Measurements from ENCODE around the gene MPP3. TPM values are rescaled to one million over a fixed set of nuclear protein-coding genes. Genes with fewer than 3 reads are reported as not detected.

MPP3 gene
- total RNA-seq, 1 donor from 2014 or later: 5.9 TPM

DNA sequence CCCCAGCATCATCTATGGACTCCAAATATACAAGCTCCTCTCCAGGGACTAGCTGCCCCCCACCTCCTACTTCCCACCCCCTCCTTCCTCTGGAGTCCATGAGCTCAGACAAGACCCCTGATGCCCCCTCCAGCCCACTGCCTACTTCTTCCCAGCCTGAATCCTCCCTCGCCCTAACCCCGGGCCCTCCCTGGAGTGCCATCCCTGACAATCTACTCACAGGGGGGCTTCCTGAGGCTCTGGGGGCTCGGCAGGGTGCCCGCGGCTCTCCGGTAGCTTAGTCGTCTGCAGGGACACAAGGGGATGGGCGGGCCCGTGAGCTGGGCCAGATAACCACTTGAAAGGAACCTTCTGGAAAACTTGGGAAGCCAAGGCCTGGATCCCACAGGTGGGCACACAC lies 15.1 kb downstream of the MPP3 start:
- H3K27me3 Mint-ChIP-seq (ENCODE audit: unreplicated experiment): no peaks in the 10 kb centered on the region
- H3K27ac Mint-ChIP-seq (ENCODE audit: unreplicated experiment): no peak overlapping the region
- peaks cover 11% of the 10 kb centered on the region for H3K36me3 Mint-ChIP-seq (ENCODE audit: unreplicated experiment)
- DNase-seq (ENCODE audit: extremely low spot score, unreplicated experiment): no peak
- H3K4me3 Mint-ChIP-seq (ENCODE audit: unreplicated experiment): no peak overlapping the region
- peaks cover 9% of the 10 kb centered on the region for H3K4me1 Mint-ChIP-seq (ENCODE audit: unreplicated experiment)
- TF ChIP-seq, protein P1, sequence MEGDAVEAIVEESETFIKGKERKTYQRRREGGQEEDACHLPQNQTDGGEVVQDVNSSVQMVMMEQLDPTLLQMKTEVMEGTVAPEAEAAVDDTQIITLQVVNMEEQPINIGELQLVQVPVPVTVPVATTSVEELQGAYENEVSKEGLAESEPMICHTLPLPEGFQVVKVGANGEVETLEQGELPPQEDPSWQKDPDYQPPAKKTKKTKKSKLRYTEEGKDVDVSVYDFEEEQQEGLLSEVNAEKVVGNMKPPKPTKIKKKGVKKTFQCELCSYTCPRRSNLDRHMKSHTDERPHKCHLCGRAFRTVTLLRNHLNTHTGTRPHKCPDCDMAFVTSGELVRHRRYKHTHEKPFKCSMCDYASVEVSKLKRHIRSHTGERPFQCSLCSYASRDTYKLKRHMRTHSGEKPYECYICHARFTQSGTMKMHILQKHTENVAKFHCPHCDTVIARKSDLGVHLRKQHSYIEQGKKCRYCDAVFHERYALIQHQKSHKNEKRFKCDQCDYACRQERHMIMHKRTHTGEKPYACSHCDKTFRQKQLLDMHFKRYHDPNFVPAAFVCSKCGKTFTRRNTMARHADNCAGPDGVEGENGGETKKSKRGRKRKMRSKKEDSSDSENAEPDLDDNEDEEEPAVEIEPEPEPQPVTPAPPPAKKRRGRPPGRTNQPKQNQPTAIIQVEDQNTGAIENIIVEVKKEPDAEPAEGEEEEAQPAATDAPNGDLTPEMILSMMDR (IDR thresholded peaks at IDR 0.05): no peak
- H3K9me3 Mint-ChIP-seq (ENCODE audit: unreplicated experiment): no peaks in the 10 kb centered on the region

DNA sequence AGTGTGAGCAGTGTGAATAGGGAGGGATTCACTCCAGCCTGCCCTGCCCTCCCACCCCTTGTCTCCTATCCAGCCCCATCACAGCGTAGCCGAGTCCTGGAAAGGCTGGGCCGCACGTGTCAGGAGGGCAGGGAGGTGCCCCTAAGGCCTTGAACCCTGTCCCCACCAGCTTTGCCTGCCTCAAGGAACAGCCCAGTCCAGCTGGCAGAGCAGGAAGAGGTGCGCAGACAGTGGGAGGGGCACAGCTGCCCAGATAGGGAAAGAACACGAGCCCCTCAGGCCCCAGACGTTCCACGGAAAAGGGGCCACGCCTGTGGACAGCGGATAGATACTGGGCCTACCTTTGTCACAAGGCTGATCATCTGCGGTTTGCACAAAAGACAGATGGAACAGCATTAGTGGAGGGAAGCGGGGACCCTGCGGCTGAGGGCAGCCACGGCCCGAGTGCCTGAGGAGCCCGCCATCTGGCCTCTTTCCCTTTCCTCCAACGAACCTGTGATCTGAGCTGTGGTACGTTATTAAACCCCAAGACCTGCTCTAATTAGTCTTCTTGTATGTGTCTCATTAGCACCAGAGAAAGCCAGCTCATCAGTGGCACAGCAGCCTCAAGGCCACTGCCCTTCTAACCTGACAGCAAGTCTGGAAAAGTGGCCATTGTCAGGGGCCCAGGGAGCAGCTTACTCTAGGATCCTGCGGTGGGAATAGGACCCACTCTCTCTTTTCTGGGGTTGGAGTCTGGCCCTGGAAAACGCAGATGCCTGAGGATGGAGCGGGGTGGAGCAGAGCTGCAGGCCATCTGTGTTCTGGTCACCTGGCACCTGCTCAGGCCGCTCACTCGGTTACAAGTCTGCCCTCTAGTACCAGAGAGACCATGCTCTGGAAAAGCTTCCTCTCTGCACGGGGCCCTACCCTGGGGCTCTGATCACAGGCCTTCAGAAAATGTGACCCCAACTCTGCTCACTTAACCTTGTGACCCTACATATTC lies 16.3 kb downstream of the MPP3 start:
- Mint-ChIP-seq H3K27ac (ENCODE audit: unreplicated experiment) (no peak overlapping the region), H3K36me3 (ENCODE audit: unreplicated experiment) (peaks cover 11% of the 10 kb centered on the region), H3K4me1 (ENCODE audit: unreplicated experiment) (peaks cover 7% of the 10 kb centered on the region), H3K4me3 (ENCODE audit: unreplicated experiment) (no peak overlapping the region), H3K27me3 (ENCODE audit: unreplicated experiment) (no peaks in the 10 kb centered on the region), H3K9me3 (ENCODE audit: unreplicated experiment) (no peaks in the 10 kb centered on the region)
- TF ChIP-seq, protein P1 (IDR thresholded peaks at IDR 0.05): no peak
- DNase-seq (ENCODE audit: extremely low spot score, unreplicated experiment): no peak

GRCh38 chr17:43814714-43815113 lies 18.2 kb downstream of the MPP3 start:
- Mint-ChIP-seq H3K27ac (ENCODE audit: unreplicated experiment) (peak overlapping the region; percentile 5), H3K9me3 (ENCODE audit: unreplicated experiment) (no peaks in the 10 kb centered on the region), H3K27me3 (ENCODE audit: unreplicated experiment) (no peaks in the 10 kb centered on the region), H3K4me1 (ENCODE audit: unreplicated experiment) (peaks cover 7% of the 10 kb centered on the region), H3K36me3 (ENCODE audit: unreplicated experiment) (peaks cover 10% of the 10 kb centered on the region), H3K4me3 (ENCODE audit: unreplicated experiment) (no peak overlapping the region)
- DNase-seq (ENCODE audit: extremely low spot score, unreplicated experiment): no peak
- TF ChIP-seq, protein P1 (IDR thresholded peaks at IDR 0.05): no peak

DNA sequence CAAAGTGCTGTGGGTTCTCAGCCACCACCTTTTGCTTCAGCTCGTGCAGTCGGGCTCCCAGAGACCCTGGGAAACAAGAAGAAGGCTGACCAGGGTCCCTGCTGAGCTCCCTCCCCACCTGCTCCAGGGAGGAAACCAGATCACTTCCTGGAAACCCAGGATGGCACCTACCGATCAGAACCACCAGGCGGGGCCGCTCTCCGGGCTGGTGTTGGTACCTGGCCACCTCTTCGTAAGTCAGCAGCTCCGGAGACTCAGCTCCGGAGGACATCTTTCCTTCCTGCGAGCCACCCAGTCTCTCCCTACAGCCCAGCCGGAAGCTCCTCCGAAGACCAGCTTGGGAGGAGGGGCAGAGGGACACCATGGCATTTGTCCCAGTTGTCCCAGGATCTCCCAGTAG lies 18.9 kb downstream of the MPP3 start:
- H3K36me3 Mint-ChIP-seq (ENCODE audit: unreplicated experiment): peaks cover 4% of the 10 kb centered on the region
- H3K27ac Mint-ChIP-seq (ENCODE audit: unreplicated experiment): no peak overlapping the region
- DNase-seq (ENCODE audit: extremely low spot score, unreplicated experiment): no peak
- no peaks in the 10 kb centered on the region for H3K27me3 Mint-ChIP-seq (ENCODE audit: unreplicated experiment)
- no peak overlapping the region for H3K4me3 Mint-ChIP-seq (ENCODE audit: unreplicated experiment)
- H3K9me3 Mint-ChIP-seq (ENCODE audit: unreplicated experiment): no peaks in the 10 kb centered on the region
- TF ChIP-seq, protein P1 (IDR thresholded peaks at IDR 0.05): no peak
- peaks cover 7% of the 10 kb centered on the region for H3K4me1 Mint-ChIP-seq (ENCODE audit: unreplicated experiment)

GRCh38 chr17:43813386-43813785 lies 19.6 kb downstream of the MPP3 start:
- no peak overlapping the region for H3K4me3 Mint-ChIP-seq (ENCODE audit: unreplicated experiment)

More at GRCh38 chr17:43813386-43813785, 19.6 kb downstream of the MPP3 start:
- H3K9me3 Mint-ChIP-seq (ENCODE audit: unreplicated experiment): no peaks in the 10 kb centered on the region
- TF ChIP-seq, protein P1 (IDR thresholded peaks at IDR 0.05): no peak
- peaks cover 7% of the 10 kb centered on the region for H3K4me1 Mint-ChIP-seq (ENCODE audit: unreplicated experiment)
- DNase-seq (ENCODE audit: extremely low spot score, unreplicated experiment): no peak
- no peaks in the 10 kb centered on the region for H3K27me3 Mint-ChIP-seq (ENCODE audit: unreplicated experiment)
- peaks cover 6% of the 10 kb centered on the region for H3K36me3 Mint-ChIP-seq (ENCODE audit: unreplicated experiment)
- H3K27ac Mint-ChIP-seq (ENCODE audit: unreplicated experiment): no peak overlapping the region

Measured in osteocyte (in vitro differentiated cells).